GM19455 (cell line): ENCODE data around the gene ETFB.

Experiments used
- ATAC-seq: cut with Tn5 transposase; IDR thresholded peaks from one replicate; pipeline ENCODE4 v1.9.1; 2021; ENCODE audit not compliant: unreplicated experiment

ETFB gene

DNA sequence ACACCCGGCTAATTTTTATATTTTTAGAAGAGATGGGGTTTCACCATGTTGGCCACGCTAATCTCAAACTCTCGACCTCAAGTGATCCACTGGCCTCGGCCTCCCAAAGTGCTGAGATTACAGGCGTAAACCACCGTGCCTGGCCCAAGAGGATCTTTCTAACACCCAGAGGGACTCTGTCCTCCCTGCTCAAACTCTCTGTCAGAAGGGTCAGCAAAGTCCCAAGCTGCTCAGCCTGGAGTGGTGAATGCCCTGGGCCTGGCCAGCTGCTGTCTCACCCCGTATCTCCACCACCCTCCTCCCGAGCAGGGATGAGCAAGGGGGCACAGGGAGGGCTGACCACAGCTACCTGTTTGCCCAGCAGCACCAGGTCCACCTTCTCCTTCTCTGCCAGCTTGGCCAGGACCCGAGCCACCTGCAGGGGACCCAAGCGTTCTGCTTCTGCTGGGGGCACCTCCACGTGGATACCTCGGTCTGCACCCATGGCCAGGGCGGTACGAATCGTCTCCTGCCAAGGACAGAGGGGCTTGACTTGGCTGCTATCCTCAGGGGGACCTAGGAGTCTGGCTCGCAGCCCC is 13.3 kb downstream of the ETFB start:
- no peak for ATAC-seq

DNA sequence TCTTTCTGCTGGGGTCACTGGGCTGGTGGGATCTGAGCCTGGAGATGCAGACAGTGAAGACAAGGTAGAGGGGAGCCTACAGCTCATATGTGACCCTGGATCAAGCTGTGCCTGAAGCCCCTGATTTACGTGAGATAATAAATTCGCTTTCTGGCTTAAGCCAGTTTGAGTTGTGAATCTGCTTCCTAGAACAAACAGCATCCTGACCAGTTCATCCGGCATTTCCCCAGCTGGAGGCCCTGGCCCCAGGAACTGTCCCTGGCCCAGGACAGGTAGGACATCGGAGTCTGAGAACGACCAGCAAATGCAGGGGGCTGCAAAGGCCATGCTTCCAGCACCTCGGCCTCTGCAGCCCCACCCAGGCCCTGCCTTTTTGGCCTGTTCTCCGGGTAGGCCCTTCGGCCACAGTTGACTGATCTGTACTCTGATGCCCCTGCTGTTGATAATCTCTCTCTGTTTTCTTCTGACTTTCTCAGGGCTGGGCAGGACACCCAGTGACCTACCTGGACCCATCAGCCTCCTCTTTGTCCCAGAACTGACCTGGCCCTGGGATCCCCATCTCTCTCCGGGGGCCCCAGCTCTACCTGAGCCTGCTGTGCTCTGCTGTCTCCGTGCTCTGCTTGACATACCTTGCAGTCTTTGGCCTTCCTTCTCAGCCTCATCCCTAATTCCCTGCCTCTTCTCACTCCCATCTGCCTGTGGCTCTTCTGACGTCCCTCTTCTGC is 14.8 kb downstream of the ETFB start:
- ATAC-seq, result no peak

DNA sequence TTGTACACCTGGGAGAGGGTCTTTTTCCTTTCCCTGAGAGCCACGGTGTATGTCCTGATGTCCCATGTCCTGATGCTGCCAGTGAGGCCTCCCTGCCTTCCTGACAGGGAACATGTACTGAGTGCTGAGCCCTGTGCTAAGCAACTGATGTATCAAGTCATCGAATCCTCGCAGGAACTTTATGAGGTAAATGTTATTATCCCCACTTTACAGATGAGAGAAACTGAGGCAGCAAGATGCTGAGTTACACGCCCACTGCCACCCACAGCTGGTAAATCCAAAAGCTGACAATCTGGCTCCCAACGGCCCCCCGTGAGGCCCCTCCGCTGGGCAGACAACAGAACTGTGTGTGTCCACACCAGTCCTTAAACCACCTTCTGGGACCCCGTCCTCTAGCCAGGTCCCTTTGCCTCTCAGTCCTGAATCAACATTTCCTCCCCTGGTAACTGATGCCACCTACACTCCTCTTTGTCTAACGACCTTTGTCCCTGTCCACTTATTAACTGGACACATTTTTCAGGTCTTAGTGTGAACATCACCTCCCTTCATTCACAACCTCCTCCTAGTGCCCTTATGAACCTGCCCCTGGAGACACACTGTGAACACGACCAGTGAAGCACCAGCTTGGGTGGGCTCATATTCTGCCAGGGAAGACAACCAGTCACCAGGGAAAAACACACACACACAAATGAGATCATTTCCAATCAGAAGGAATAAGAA is 18.8 kb downstream of the ETFB start:
- no peak for ATAC-seq

- ATAC-seq, result no peak
These were observed 19.4 kb downstream of the ETFB start for GRCh38 chr19:51346742-51347141.

- no peak for ATAC-seq
These were observed 21.0 kb downstream of the ETFB start for GRCh38 chr19:51345076-51345620.

DNA sequence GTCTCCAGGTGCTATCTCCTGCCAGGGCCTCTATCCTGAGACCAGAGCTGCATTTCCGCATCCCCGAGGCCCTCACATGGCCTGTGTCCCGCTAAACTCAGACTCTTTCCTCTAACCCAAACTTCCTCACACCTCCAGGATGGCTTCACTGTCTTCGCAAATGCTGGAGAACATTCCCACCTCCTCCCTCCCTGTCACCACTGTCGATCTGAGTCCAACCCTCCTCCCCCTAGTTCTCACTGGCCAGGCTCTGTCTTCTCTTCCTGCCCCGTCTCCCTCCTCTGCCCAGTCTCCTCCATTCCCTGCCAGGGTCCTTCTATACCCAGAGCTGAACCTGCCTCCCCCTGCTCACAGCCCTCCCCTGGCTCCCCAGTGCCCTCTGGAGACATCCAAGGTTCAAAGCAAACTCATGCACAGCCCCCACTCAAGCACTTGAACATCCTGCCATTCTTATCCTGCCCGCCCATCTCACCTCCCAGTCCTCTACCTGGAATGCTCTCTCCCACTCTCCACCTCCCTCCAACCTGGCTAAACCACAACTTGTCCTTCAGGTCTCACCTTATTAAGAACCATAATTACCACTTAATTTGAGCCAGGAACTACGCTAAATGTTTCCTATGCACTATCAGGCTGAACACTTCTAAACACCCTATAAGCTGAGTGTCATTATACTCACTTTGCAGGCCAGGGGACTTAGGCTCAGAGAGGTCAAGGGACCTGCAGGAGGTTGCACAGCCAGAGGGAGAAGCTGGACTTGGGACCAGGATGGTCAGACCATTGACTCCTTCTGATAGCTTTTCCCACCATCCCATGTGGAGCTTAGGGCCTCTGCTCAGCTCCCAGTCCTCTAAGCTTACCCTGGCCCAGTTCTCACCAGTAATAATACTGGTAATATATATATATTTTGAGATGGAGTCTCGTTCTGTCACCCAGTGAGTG is 23.3 kb downstream of the ETFB start:
- ATAC-seq, result no peak

GRCh38 chr19:51341976-51342580 is 24.1 kb downstream of the ETFB start, which contains the start of gene VSIG10L:
VSIG10L (minus strand) TSS chr19:51342139; CDS start chr19:51342124, 15 bp downstream.
- no peak for ATAC-seq

GRCh38 chr19:51341066-51341465 is 25.1 kb downstream of the ETFB start:
- ATAC-seq, result no peak

GRCh38 chr19:51339687-51340656 is 26.2 kb downstream of the ETFB start:
- ATAC-seq, result peak; percentile 55

DNA sequence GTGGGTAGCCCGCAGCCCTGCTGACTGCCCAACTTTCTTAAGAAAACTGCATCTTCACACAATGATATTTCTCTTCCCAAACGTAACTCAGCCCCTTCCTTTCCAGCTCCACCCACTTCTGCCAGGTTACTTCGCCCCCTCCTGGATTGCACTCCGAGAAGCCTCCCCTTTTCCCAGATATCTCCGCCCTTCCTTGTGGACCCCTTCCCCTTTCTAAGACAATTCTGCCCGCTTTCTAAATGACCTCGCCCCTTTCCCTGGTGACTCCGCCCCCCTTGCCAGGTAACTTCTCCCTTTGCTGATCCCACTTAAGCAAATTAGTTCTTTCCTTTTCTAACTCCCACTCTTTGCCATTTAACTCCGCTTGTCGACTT is 26.9 kb downstream of the ETFB start:
- ATAC-seq, result no peak

DNA sequence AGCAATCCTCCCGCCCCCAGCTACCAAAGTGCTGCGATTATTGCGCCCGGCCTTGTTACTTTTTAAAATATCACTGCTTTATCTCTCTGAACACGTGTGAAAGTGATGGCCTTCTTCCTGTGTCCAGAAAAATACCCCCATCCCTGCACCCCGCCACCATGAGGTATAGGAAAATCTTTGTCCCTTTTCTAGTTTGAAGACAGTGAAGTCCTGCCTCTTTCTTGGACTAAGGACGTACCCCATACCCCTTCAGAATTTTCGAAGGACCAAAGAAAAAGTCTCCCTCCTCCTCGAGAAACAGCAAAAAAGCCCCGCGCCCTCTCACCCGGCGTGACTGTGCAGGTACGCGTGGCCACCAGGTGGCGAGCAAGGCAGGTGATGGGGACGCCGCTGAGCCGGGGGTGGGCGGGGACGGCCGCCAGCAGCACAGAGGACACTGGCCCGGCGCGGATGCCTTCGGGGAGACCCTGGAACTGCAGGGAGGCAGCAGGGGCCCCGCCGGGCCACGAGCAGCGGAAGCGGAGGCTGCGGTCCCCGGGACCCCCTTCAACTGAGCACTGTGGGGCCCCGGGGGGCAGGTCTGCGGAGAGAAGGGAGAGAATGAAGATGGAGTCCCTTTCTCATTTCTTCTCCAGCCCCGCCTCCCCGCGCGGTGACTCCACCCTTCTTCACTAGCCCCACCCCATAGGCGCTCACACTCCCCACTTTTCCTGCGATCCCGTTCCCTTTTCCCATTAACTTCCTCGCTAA is 27.4 kb downstream of the ETFB start:
- peak; percentile 54 for ATAC-seq

GRCh38 chr19:51337861-51338562 is 28.2 kb downstream of the ETFB start:
- no peak for ATAC-seq

GRCh38 chr19:51337141-51337860 is 28.9 kb downstream of the ETFB start:
- ATAC-seq, result no peak

- no peak for ATAC-seq
These were observed 32.2 kb downstream of the ETFB start for GRCh38 chr19:51333836-51334460.

DNA sequence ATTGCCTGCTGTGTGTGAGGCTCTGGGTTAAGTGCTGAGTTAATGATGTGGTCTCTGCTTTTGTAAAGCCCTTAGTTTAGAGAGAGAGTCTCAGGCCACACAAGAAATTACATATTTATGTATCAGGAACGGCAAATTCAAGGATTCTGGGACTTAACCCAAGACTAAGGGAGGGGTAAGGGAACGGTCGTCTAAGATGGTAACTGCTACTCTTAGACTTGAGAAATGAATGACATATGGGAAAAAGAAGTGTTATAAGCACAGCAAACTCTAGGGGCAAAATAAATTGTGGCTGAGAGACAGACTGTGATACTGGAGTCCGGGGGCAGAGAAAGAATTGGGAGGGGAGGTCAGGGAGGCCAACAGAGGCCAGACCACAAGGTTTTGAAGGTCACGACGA is 34.5 kb downstream of the ETFB start:
- no peak for ATAC-seq

- no peak for ATAC-seq
These were observed 35.0 kb downstream of the ETFB start for GRCh38 chr19:51331193-51331592.

DNA sequence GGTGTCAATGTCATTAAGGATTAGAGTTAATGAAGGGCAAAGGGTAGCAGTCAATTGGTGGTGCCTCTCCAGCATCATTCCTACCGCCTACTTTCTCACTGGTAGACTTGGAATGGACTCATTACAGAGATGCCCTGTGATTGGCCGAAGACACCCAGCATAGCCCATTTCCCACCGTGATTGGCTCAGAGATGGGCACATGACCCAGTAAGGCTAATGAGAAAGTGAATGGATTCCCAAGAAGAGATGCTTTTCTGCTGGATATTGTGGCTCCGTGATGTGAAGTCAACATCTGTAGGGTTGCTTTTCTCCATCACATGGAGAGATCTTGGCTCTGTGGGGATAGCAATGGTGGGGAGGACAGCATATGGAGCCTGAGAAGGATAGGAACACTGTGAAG is 35.8 kb downstream of the ETFB start:
- ATAC-seq, result no peak
